ENCODE measurements around the gene TIAM2. TPM values are rescaled to one million over a fixed set of nuclear protein-coding genes. Genes with fewer than 3 reads are reported as not detected.

TIAM2 gene
- total and polyA plus RNA-seq, 2 experiments from 2014 or later: 14.2 to 24.4 TPM

DNA sequence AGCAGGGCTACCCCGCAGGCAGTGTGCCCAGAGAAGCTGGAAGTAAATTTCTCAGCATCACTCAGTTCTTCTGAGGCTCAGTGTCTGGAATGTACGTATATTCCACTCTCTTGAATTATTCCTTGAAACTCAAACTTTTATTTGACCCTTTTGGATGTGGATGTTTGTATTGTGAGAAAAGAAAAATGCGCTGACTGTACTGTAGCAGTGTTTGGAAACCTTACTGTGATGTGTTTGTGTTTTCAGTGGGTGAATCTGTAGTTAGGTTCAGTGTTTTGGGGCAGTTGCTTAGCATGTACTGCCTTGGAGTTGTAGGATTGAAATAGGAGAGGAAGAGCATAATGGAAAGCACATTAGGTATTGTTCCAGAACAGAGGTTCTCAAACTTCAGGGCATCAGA, 13.5 kb downstream of the TIAM2 start (continued):
- TF ChIP-seq, protein P1, sequence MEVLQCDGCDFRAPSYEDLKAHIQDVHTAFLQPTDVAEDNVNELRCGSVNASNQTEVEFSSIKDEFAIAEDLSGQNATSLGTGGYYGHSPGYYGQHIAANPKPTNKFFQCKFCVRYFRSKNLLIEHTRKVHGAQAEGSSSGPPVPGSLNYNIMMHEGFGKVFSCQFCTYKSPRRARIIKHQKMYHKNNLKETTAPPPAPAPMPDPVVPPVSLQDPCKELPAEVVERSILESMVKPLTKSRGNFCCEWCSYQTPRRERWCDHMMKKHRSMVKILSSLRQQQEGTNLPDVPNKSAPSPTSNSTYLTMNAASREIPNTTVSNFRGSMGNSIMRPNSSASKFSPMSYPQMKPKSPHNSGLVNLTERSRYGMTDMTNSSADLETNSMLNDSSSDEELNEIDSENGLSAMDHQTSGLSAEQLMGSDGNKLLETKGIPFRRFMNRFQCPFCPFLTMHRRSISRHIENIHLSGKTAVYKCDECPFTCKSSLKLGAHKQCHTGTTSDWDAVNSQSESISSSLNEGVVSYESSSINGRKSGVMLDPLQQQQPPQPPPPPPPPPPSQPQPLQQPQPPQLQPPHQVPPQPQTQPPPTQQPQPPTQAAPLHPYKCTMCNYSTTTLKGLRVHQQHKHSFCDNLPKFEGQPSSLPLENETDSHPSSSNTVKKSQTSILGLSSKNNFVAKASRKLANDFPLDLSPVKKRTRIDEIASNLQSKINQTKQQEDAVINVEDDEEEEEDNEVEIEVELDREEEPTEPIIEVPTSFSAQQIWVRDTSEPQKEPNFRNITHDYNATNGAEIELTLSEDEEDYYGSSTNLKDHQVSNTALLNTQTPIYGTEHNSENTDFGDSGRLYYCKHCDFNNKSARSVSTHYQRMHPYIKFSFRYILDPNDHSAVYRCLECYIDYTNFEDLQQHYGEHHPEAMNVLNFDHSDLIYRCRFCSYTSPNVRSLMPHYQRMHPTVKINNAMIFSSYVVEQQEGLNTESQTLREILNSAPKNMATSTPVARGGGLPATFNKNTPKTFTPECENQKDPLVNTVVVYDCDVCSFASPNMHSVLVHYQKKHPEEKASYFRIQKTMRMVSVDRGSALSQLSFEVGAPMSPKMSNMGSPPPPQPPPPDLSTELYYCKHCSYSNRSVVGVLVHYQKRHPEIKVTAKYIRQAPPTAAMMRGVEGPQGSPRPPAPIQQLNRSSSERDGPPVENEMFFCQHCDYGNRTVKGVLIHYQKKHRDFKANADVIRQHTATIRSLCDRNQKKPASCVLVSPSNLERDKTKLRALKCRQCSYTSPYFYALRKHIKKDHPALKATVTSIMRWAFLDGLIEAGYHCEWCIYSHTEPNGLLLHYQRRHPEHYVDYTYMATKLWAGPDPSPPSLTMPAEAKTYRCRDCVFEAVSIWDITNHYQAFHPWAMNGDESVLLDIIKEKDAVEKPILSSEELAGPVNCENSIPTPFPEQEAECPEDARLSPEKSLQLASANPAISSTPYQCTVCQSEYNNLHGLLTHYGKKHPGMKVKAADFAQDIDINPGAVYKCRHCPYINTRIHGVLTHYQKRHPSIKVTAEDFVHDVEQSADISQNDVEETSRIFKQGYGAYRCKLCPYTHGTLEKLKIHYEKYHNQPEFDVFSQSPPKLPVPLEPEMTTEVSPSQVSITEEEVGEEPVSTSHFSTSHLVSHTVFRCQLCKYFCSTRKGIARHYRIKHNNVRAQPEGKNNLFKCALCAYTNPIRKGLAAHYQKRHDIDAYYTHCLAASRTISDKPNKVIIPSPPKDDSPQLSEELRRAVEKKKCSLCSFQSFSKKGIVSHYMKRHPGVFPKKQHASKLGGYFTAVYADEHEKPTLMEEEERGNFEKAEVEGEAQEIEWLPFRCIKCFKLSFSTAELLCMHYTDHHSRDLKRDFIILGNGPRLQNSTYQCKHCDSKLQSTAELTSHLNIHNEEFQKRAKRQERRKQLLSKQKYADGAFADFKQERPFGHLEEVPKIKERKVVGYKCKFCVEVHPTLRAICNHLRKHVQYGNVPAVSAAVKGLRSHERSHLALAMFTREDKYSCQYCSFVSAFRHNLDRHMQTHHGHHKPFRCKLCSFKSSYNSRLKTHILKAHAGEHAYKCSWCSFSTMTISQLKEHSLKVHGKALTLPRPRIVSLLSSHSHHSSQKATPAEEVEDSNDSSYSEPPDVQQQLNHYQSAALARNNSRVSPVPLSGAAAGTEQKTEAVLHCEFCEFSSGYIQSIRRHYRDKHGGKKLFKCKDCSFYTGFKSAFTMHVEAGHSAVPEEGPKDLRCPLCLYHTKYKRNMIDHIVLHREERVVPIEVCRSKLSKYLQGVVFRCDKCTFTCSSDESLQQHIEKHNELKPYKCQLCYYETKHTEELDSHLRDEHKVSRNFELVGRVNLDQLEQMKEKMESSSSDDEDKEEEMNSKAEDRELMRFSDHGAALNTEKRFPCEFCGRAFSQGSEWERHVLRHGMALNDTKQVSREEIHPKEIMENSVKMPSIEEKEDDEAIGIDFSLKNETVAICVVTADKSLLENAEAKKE (CRISPR knock-in tag; IDR thresholded peaks at IDR 0.05): no peak
- TF ChIP-seq, protein P2, sequence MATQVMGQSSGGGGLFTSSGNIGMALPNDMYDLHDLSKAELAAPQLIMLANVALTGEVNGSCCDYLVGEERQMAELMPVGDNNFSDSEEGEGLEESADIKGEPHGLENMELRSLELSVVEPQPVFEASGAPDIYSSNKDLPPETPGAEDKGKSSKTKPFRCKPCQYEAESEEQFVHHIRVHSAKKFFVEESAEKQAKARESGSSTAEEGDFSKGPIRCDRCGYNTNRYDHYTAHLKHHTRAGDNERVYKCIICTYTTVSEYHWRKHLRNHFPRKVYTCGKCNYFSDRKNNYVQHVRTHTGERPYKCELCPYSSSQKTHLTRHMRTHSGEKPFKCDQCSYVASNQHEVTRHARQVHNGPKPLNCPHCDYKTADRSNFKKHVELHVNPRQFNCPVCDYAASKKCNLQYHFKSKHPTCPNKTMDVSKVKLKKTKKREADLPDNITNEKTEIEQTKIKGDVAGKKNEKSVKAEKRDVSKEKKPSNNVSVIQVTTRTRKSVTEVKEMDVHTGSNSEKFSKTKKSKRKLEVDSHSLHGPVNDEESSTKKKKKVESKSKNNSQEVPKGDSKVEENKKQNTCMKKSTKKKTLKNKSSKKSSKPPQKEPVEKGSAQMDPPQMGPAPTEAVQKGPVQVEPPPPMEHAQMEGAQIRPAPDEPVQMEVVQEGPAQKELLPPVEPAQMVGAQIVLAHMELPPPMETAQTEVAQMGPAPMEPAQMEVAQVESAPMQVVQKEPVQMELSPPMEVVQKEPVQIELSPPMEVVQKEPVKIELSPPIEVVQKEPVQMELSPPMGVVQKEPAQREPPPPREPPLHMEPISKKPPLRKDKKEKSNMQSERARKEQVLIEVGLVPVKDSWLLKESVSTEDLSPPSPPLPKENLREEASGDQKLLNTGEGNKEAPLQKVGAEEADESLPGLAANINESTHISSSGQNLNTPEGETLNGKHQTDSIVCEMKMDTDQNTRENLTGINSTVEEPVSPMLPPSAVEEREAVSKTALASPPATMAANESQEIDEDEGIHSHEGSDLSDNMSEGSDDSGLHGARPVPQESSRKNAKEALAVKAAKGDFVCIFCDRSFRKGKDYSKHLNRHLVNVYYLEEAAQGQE (IDR thresholded peaks at IDR 0.05; ENCODE audit: unreplicated experiment): no peak
- TF ChIP-seq JUNB (IDR thresholded peaks at IDR 0.05; ENCODE audit: unreplicated experiment) (no peak), EZH2phosphoT487 (IDR thresholded peaks at IDR 0.05; ENCODE audit: unreplicated experiment) (no peak), EZH2 (IDR thresholded peaks at IDR 0.05; ENCODE audit: low read depth, unreplicated experiment) (no peak), POLR2AphosphoS5 (IDR thresholded peaks at IDR 0.05; ENCODE audit: low read depth) (no peak)
